Parathyroid adenoma (tissue), 2 donors: ENCODE results near the gene FBXL15.

Source experiments
- H2AFZ ChIP-seq: fragments of 300-600 bp; sonication (generic); one replicate; pipeline ENCODE4 v1.7.0; 2017; ENCODE audit warnings: antibody characterized with exemption, mild to moderate bottlenecking
- H3K27ac ChIP-seq: fragments of 300-600 bp; sonication (generic); one replicate; pipeline ENCODE4 v1.7.0; 2017
- H3K27me3 ChIP-seq: fragments of 300-600 bp; sonication (generic); one replicate; pipeline ENCODE4 v1.7.0; 2017; ENCODE audit warnings: low read length; ENCODE audit not compliant: control insufficient read depth, insufficient read depth
- H3K36me3 ChIP-seq: fragments of 300-600 bp; sonication (generic); one replicate; pipeline ENCODE4 v1.7.0; 2017; ENCODE audit warnings: low read length; ENCODE audit not compliant: control insufficient read depth, insufficient read depth
- H3K4me1 ChIP-seq: fragments of 300-600 bp; sonication (generic); one replicate; pipeline ENCODE4 v1.7.0; 2017; ENCODE audit warnings: control low read depth
- H3K4me2 ChIP-seq: fragments of 300-600 bp; sonication (generic); one replicate; pipeline ENCODE4 v1.7.0; 2017; ENCODE audit warnings: low read length
- H3K4me3 ChIP-seq: fragments of 300-600 bp; sonication (generic); one replicate; pipeline ENCODE4 v1.7.0; 2017; ENCODE audit warnings: low read depth, low read length
- H3K79me2 ChIP-seq: fragments of 300-600 bp; sonication (generic); one replicate; pipeline ENCODE4 v1.7.0; 2017; ENCODE audit warnings: control low read depth
- H3K9ac ChIP-seq: fragments of 300-600 bp; sonication (generic); one replicate; pipeline ENCODE4 v1.7.0; 2017; ENCODE audit warnings: mild to moderate bottlenecking
- H3K9me3 ChIP-seq: fragments of 300-600 bp; sonication (generic); one replicate; pipeline ENCODE4 v1.7.0; 2017; ENCODE audit warnings: low read length; ENCODE audit not compliant: control insufficient read depth
- CTCF ChIP-seq: fragments of 300-600 bp; sonication (generic); IDR thresholded peaks from one replicate; pipeline ENCODE4 v1.7.0; 2017; ENCODE audit warnings: antibody characterized with exemption, mild to moderate bottlenecking
- donor health status: primary hyperparathyroidism.

FBXL15 gene

GRCh38 chr10:102435133-102435497 is 14.5 kb downstream of the FBXL15 start:
- H3K27me3 ChIP-seq: no peaks in the 10 kb centered on the region
- no peak for TF ChIP-seq CTCF
- H3K9ac ChIP-seq: no peak overlapping the region
- H3K36me3 ChIP-seq: no peaks in the 10 kb centered on the region
- peaks cover 9% of the 10 kb centered on the region for H3K79me2 ChIP-seq
- H3K4me3 ChIP-seq: no peak overlapping the region
- H3K27ac ChIP-seq: no peak overlapping the region
- no peaks in the 10 kb centered on the region for H3K9me3 ChIP-seq
- peaks cover 4% of the 10 kb centered on the region for H3K4me1 ChIP-seq
- H2AFZ ChIP-seq: no peak overlapping the region
- no peak overlapping the region for H3K4me2 ChIP-seq

- H3K4me3 ChIP-seq: no peak overlapping the region
Measured at GRCh38 chr10:102435529-102436233, 15.0 kb downstream of the FBXL15 start.

GRCh38 chr10:102436312-102436711 is 15.7 kb downstream of the FBXL15 start:
- Histone ChIP-seq H3K4me3 (no peak overlapping the region), H3K27ac (no peak overlapping the region)

More at GRCh38 chr10:102435529-102436233, 15.0 kb downstream of the FBXL15 start:
- Histone ChIP-seq H3K9me3 (no peaks in the 10 kb centered on the region), H3K27ac (no peak overlapping the region), H3K36me3 (no peaks in the 10 kb centered on the region), H3K4me2 (no peak overlapping the region), H3K9ac (no peak overlapping the region), H3K4me1 (peaks cover 4% of the 10 kb centered on the region), H3K27me3 (no peaks in the 10 kb centered on the region), H2AFZ (no peak overlapping the region), H3K79me2 (peaks cover 9% of the 10 kb centered on the region)
- no peak for TF ChIP-seq CTCF

GRCh38 chr10:102437515-102437914 is 16.9 kb downstream of the FBXL15 start:
- no peak overlapping the region for H3K27ac ChIP-seq
- H3K27me3 ChIP-seq: no peaks in the 10 kb centered on the region
- no peak overlapping the region for H3K4me3 ChIP-seq
- TF ChIP-seq CTCF: no peak
- H3K9ac ChIP-seq: no peak overlapping the region
- no peak overlapping the region for H2AFZ ChIP-seq
- no peak overlapping the region for H3K4me2 ChIP-seq
- H3K9me3 ChIP-seq: no peaks in the 10 kb centered on the region
- H3K4me1 ChIP-seq: no peaks in the 10 kb centered on the region
- no peaks in the 10 kb centered on the region for H3K36me3 ChIP-seq
- no peaks in the 10 kb centered on the region for H3K79me2 ChIP-seq

More at GRCh38 chr10:102436312-102436711, 15.7 kb downstream of the FBXL15 start:
- Histone ChIP-seq H3K79me2 (peaks cover 9% of the 10 kb centered on the region), H3K4me2 (no peak overlapping the region), H3K27me3 (no peaks in the 10 kb centered on the region), H2AFZ (no peak overlapping the region), H3K4me1 (peaks cover 4% of the 10 kb centered on the region), H3K36me3 (no peaks in the 10 kb centered on the region), H3K9ac (no peak overlapping the region), H3K9me3 (no peaks in the 10 kb centered on the region)
- TF ChIP-seq CTCF: no peak

GRCh38 chr10:102438374-102438773 is 17.7 kb downstream of the FBXL15 start:
- Histone ChIP-seq H3K9me3 (no peaks in the 10 kb centered on the region), H2AFZ (no peak overlapping the region), H3K9ac (no peak overlapping the region), H3K36me3 (no peaks in the 10 kb centered on the region), H3K4me2 (no peak overlapping the region), H3K27me3 (no peaks in the 10 kb centered on the region), H3K27ac (no peak overlapping the region), H3K79me2 (no peaks in the 10 kb centered on the region), H3K4me1 (no peaks in the 10 kb centered on the region), H3K4me3 (no peak overlapping the region)
- no peak for TF ChIP-seq CTCF
